Hypothalamus (tissue), 51 donors: ENCODE data around the gene SYNE1.
A peak's percentile ranks its signal among the peaks of the same experiment; 100 is the strongest.
"Not testable (repeated sequence)": the region's sequence is repeated elsewhere in the genome, so short reads cannot be mapped to it uniquely, and the experiment has no call there.

Experiments
- DNase-seq, 51 donors: peaks; one replicate each; lab custom pipeline; 2025; lab: John Stamatoyannopoulos, UW

The SYNE1 gene

GRCh38 chr6:152637296-152638047 lies at the start of gene SYNE1:
Gene SYNE1, minus strand, starts transcription at chr6:152637362. Its CDS starts 9,031 bp downstream, at chr6:152628331.
- DNase-seq: peak in 5 of 51 donors; percentile 14 to 41 (median 35)

- no peak for DNase-seq
Measured at GRCh38 chr6:152685819-152686218, 48.7 kb upstream of the SYNE1 start.

- not testable (repeated sequence) for DNase-seq
Measured at GRCh38 chr6:152682935-152683334, 45.8 kb upstream of the SYNE1 start.

- DNase-seq: no peak
Measured at GRCh38 chr6:152682141-152682540, 45.0 kb upstream of the SYNE1 start.

GRCh38 chr6:152680879-152681517 lies 43.8 kb upstream of the SYNE1 start:
- no peak for DNase-seq

- DNase-seq: no peak
Measured at GRCh38 chr6:152680151-152680550, 43.0 kb upstream of the SYNE1 start.

- DNase-seq: no peak
Measured at GRCh38 chr6:152673236-152673635, 36.1 kb upstream of the SYNE1 start.

- no peak for DNase-seq
Measured at GRCh38 chr6:152671171-152671570, 34.0 kb upstream of the SYNE1 start.

- no peak for DNase-seq
Measured at GRCh38 chr6:152669895-152670294, 32.7 kb upstream of the SYNE1 start.

- DNase-seq: no peak
Measured at GRCh38 chr6:152661776-152662175, 24.6 kb upstream of the SYNE1 start.

GRCh38 chr6:152651986-152652385 lies 14.8 kb upstream of the SYNE1 start:
- no peak for DNase-seq

- DNase-seq: no peak
Measured at GRCh38 chr6:152648105-152648504, 10.9 kb upstream of the SYNE1 start.

- DNase-seq: not testable (repeated sequence)
Measured at GRCh38 chr6:152646732-152647131, 9.6 kb upstream of the SYNE1 start.

- peak in 38 of 51 donors; percentile 3 to 76 (median 35) for DNase-seq
Measured at GRCh38 chr6:152642578-152643375, 5.6 kb upstream of the SYNE1 start.

GRCh38 chr6:152636609-152637295 lies 410 bp downstream of the SYNE1 start:
- DNase-seq: peak in 31 of 51 donors; percentile 4 to 76 (median 25)

GRCh38 chr6:152636021-152636608 lies 1.0 kb downstream of the SYNE1 start:
- DNase-seq: peak in 34 of 51 donors; percentile 4 to 81 (median 30)

- peak in 2 of 51 donors; percentile 2 to 28 for DNase-seq
Measured at GRCh38 chr6:152634773-152635172, 2.4 kb downstream of the SYNE1 start.

- DNase-seq: no peak
Measured at GRCh38 chr6:152632121-152632782, 4.9 kb downstream of the SYNE1 start.

GRCh38 chr6:152631376-152631775 lies 5.8 kb downstream of the SYNE1 start:
- no peak for DNase-seq

- DNase-seq: no peak
Measured at GRCh38 chr6:152630832-152631231, 6.3 kb downstream of the SYNE1 start.
